GM13977 (cell line): ENCODE data around the gene DST.

Experiments used
- DNase-seq: peaks from one replicate; pipeline ENCODE4 v3.0.0; 2012; ENCODE audit warnings: low spot score
- in situ Hi-C: fragments of 300-500 bp; cut with MboI; formaldehyde crosslinking; loops from one replicate; pipeline ENCODE4 v1.12.0; 2022; ENCODE audit warnings: low sequenced_read_pairs, low pct_unique_long_range_greater_than_20kb, mixed read lengths, inconsistent platforms; ENCODE audit not compliant: unreplicated experiment
- TF ChIP-seq, protein P1 (sequence below): IDR thresholded peaks from 2 replicates; pipeline ENCODE4 v1.5.1; 2012; ENCODE audit warnings: mild to moderate bottlenecking, control low read depth; ENCODE audit not compliant: insufficient read depth; ENCODE audit errors: extremely low read depth, missing control alignments

Gene DST

DNA sequence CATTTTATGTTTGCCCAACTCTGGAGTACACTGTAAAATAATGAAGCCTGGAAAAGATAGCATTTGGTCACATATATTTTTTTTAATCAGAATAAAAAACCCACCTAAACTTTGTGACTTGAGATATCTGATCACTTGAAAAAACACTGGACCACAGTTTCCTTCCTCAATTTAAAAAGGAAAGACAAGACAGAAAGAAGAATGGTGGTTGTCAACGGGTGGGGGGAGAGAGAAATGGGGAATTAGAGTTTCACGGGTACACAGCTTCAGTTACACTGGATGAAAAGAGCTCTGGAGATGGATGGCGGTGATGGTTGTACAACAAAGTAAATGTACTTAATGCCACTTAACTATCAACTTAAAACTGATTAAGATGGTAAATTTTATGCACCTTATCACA is 14.7 kb upstream of the DST start:
- TF ChIP-seq, protein P1, sequence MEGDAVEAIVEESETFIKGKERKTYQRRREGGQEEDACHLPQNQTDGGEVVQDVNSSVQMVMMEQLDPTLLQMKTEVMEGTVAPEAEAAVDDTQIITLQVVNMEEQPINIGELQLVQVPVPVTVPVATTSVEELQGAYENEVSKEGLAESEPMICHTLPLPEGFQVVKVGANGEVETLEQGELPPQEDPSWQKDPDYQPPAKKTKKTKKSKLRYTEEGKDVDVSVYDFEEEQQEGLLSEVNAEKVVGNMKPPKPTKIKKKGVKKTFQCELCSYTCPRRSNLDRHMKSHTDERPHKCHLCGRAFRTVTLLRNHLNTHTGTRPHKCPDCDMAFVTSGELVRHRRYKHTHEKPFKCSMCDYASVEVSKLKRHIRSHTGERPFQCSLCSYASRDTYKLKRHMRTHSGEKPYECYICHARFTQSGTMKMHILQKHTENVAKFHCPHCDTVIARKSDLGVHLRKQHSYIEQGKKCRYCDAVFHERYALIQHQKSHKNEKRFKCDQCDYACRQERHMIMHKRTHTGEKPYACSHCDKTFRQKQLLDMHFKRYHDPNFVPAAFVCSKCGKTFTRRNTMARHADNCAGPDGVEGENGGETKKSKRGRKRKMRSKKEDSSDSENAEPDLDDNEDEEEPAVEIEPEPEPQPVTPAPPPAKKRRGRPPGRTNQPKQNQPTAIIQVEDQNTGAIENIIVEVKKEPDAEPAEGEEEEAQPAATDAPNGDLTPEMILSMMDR, result no peak
- in situ Hi-C loops, result no loop called here
- DNase-seq, result no peak

DNA sequence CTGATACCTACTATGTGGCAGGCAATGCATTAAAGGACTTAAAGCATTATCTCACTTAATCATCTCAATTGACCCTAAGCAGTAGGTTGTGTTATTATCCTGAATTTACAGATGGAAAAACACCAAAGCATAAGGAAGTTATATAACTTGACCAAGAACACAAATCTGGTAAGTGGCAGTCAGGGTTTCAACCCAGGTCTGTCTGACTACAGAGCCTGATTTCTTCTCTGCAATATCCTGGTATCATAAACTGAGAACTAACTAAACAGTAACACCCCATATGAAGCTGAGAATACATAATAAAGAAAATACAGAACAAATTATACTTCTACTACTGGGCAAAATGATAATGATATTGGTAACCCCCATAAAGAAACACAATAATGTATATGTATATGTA is 13.8 kb upstream of the DST start:
- in situ Hi-C loops, result no loop called here

DNA sequence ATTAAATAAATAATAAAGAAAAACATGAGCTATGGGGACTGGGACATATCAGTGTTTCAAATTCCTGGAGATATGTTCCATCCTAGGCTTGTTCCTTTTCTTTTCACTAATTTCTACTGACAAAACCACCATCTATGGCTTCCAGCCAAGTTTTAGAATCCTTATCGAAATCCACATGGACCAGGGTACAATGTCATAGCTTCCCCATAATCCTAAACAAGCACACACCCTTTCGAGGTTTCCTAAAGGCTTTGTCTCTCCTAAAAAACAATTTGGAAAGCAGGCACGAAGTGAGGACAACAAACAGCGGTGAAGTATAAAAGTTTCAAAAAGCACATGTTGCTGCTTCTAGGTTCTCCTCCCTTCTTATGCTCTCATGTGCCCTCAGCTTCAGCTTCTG is 13.3 kb upstream of the DST start:
- in situ Hi-C loops, result no loop called here
- TF ChIP-seq, protein P1, result no peak
- no peak for DNase-seq

More for the DNA sequence above, 13.8 kb upstream of the DST start:
- TF ChIP-seq, protein P1, result no peak
- DNase-seq, result no peak

DNA sequence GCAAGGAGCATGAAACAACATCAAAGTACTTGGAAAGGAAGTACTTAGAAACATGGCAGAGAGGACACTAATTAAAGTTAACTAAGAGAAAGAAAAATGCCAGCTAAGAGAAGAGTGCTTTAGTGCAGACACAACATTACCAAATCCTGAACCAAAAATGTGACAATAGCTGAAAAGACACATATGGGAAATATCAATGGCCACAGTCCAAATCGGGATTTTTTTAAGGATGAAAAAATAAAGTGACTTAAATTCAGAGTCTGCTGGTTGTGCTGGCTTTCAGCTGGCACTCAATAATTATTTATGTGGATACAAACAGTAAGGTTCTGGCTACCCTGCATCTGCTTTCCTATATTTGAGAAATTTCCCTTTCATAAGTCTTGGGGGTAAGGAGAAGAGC is 12.6 kb upstream of the DST start:
- no peak for DNase-seq
- TF ChIP-seq, protein P1, result no peak
- in situ Hi-C loops, result no loop called here

DNA sequence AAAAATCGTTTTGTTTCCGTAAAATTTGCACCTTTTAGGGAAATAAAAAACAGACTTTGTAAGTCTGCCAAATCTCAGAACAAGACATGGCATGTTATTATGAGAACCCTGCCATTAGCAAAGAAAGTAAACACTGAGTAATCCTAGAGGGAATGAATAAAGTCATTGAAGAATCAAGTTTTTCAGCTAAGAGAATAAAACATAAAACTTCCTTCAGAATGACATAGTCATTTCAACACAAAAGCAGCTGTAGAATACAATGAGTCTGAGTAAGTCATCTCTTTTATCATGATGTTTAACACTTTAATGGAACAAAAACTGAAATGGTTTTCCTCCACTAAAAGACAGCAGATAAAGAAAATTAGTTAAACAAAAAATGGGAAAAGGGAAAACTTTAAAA is 10.3 kb upstream of the DST start:
- no peak for DNase-seq
- TF ChIP-seq, protein P1, result no peak
- in situ Hi-C loops, result no loop called here

DNA sequence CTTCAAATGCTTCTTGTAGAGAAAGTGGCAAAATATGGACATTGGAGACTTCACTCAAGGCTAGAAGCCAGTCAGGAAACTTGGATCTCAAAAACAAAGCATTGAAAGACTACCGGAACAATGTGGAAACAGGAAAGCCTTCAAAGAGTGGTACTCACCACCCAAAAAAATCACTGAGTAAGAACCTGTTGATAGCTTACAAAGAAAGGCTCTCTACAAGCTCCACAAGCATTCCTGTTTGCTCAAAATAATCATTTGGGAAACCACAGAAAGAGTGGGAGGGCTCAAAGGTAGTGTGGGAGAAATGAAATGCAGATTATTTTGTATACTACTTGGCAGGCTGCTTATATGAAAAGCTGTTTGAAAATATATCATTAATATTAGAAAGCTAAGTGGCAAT is 9.5 kb upstream of the DST start:
- in situ Hi-C loops, result no loop called here
- DNase-seq, result no peak
- TF ChIP-seq, protein P1, result no peak

DNA sequence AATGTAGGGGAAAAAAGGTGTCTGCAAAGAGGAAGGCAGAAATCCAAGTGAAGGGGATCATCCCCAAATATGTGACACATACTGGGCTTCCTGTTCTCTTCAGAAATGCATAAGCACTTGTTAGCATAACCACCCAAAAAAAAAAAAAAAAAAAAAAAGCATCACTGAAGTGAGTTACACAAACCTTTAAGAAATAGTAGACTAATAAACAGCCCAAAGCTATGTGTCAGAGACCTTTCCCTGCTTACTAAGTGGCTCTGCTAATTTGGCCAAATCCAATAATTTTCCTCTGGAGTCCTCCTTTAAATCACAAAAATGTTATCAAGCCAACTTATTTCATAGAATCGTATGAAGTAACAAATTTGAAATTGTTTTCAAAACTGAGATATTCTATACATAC is 7.5 kb upstream of the DST start:
- no peak for DNase-seq
- in situ Hi-C loops, result no loop called here
- TF ChIP-seq, protein P1, result no peak
